Left kidney (tissue), 2 donors: ENCODE results near the gene EPN1. TPM values are rescaled to one million over a fixed set of nuclear protein-coding genes. Genes with fewer than 3 reads are reported as not detected.
"Not testable (repeated sequence)": the region's sequence is repeated elsewhere in the genome, so short reads cannot be mapped to it uniquely, and the experiment has no call there.

Source experiments
- DNase-seq: peaks from one replicate; pipeline ENCODE4 v3.0.0-alpha.2; 2013
- polyA plus RNA-seq: library from polyadenylated mRNA; unstranded; fragments of 120-200 nt; gene quantifications from one replicate; pipeline ENCODE4 v1.2.1, GENCODE V29; 2013; ENCODE audit not compliant: insufficient read length

The EPN1 gene
- polyA plus RNA-seq, 1 donor, result 83.3 TPM

GRCh38 chr19:55717251-55717650 lies 42.2 kb downstream of the EPN1 start:
- no peak for DNase-seq

GRCh38 chr19:55717879-55718711 lies 43.1 kb downstream of the EPN1 start:
- DNase-seq, result not testable (repeated sequence)

GRCh38 chr19:55720214-55720746 lies 45.3 kb downstream of the EPN1 start:
- DNase-seq, result no peak

GRCh38 chr19:55720801-55721200 lies 45.8 kb downstream of the EPN1 start:
- DNase-seq, result no peak

GRCh38 chr19:55723491-55723890 lies 48.5 kb downstream of the EPN1 start:
- no peak for DNase-seq

- not testable (repeated sequence) for DNase-seq
Measured at GRCh38 chr19:55730378-55730777, 55.4 kb downstream of the EPN1 start.

- DNase-seq, result no peak
Measured at GRCh38 chr19:55738302-55738701, 63.3 kb downstream of the EPN1 start, which contains the start of gene NLRP9. TSS of gene NLRP9 (minus strand) at chr19:55738402. CDS start at chr19:55738374, 28 bp downstream.

- no peak for DNase-seq
Measured at GRCh38 chr19:55750715-55751114, 75.7 kb downstream of the EPN1 start.

- DNase-seq, result no peak
Measured at GRCh38 chr19:55753401-55753800, 78.4 kb downstream of the EPN1 start.

GRCh38 chr19:55756808-55757207 lies 81.8 kb downstream of the EPN1 start:
- DNase-seq, result not testable (repeated sequence)

- not testable (repeated sequence) for DNase-seq
Measured at GRCh38 chr19:55758797-55759196, 83.8 kb downstream of the EPN1 start, which contains the start of gene RFPL4A. TSS of gene RFPL4A (plus strand) at chr19:55759097. CDS start at chr19:55761801, 2,704 bp downstream.

Other genes starting within 250 kb of the EPN1 start
- 0.20 TPM for gene SHISA7, start 231.9 kb upstream of the EPN1 start, polyA plus RNA-seq
- gene ISOC2, start 213.6 kb upstream of the EPN1 start, polyA plus RNA-seq, result 30.1 TPM
- gene C19orf85, start 210.5 kb upstream of the EPN1 start, polyA plus RNA-seq, result not detected
- gene ZNF628, start 198.6 kb upstream of the EPN1 start, polyA plus RNA-seq, result 2.4 TPM
- 36.8 TPM for gene NAT14, start 190.0 kb upstream of the EPN1 start, polyA plus RNA-seq
- gene SSC5D, start 186.8 kb upstream of the EPN1 start, polyA plus RNA-seq, result 1.1 TPM
- gene SBK2, start 138.1 kb upstream of the EPN1 start, polyA plus RNA-seq, result 1.1 TPM
- 0.58 TPM for gene SBK3, start 129.7 kb upstream of the EPN1 start, polyA plus RNA-seq
- 16.1 TPM for gene ZNF579, start 94.4 kb upstream of the EPN1 start, polyA plus RNA-seq
- gene FIZ1, start 75.7 kb upstream of the EPN1 start, polyA plus RNA-seq, result 20.7 TPM
- gene ZNF524, start 74.9 kb upstream of the EPN1 start, polyA plus RNA-seq, result 5.4 TPM
- gene ZNF865, start 69.6 kb upstream of the EPN1 start, polyA plus RNA-seq, result 6.3 TPM
- 10.0 TPM for gene ZNF784, start 50.7 kb upstream of the EPN1 start, polyA plus RNA-seq
- 39.9 TPM for gene ZNF580, start 34.2 kb upstream of the EPN1 start, polyA plus RNA-seq
- gene ZNF581, start 31.6 kb upstream of the EPN1 start, polyA plus RNA-seq, result 20.7 TPM
- gene CCDC106, start 27.0 kb upstream of the EPN1 start, polyA plus RNA-seq, result 19.3 TPM
- gene U2AF2, start 20.2 kb upstream of the EPN1 start, polyA plus RNA-seq, result 164 TPM
- 0.17 TPM for gene NLRP9, start 63.2 kb downstream of the EPN1 start, polyA plus RNA-seq
- gene RFPL4A, start 83.9 kb downstream of the EPN1 start, polyA plus RNA-seq, result not detected
- gene RFPL4AL1, start 93.9 kb downstream of the EPN1 start, polyA plus RNA-seq, result 0.25 TPM
- gene NLRP11, start 156.8 kb downstream of the EPN1 start, polyA plus RNA-seq, result 0.25 TPM
- not detected for gene NLRP4, start 161.3 kb downstream of the EPN1 start, polyA plus RNA-seq